Neutrophil (primary cell): ENCODE data around the gene EPN2.

Experiments used
- H3K27ac ChIP-seq: fragments of 200-600 bp; sonication (generic); 2 replicates; pipeline ENCODE4 v1.5.1; 2016; ENCODE audit warnings: mild to moderate bottlenecking, moderate library complexity
- H3K27me3 ChIP-seq: fragments of 200-600 bp; sonication (generic); 2 replicates; pipeline ENCODE4 v1.6.0; 2016; ENCODE audit warnings: mild to moderate bottlenecking
- H3K36me3 ChIP-seq: fragments of 200-600 bp; sonication (generic); 2 replicates; pipeline ENCODE4 v1.5.1; 2017
- H3K4me1 ChIP-seq, 2 experiments: fragments of 200-600 bp in 1 of 2; sonication (generic) in 1 of 2; 1 replicate in 1 of 2; 2 replicates in 1 of 2; pipeline versions ENCODE4 v1.5.1 to v1.6.1; 2013 to 2016; ENCODE audit warnings: low read depth in 1 of 2, low read length in 1 of 2, mild to moderate bottlenecking in 1 of 2, moderate library complexity in 1 of 2; ENCODE audit not compliant: control insufficient read depth in 1 of 2, insufficient read depth in 1 of 2
- H3K4me3 ChIP-seq, 2 experiments: fragments of 200-600 bp in 1 of 2; sonication (generic) in 1 of 2; 1 replicate in 1 of 2; 2 replicates in 1 of 2; pipeline ENCODE4 v1.5.1; 2013 to 2016; ENCODE audit warnings: low read depth in 1 of 2, low read length in 1 of 2, mild to moderate bottlenecking in 1 of 2, moderate library complexity in 1 of 2
- H3K9me3 ChIP-seq: fragments of 200-600 bp; sonication (generic); 2 replicates; pipeline ENCODE4 v1.5.1; 2016
- TF ChIP-seq, protein P1 (sequence below): fragments of 200-600 bp; sonication (generic); IDR thresholded peaks from 2 replicates; pipeline ENCODE4 v1.5.1; 2016; ENCODE audit warnings: antibody characterized with exemption

EPN2 gene

GRCh38 chr17:19329136-19329535 is 92.0 kb downstream of the EPN2 start:
- Histone ChIP-seq H3K4me1 (no peaks in the 10 kb centered on the region), H3K4me3 (no peak overlapping the region), H3K27ac (no peak overlapping the region), H3K9me3 (no peaks in the 10 kb centered on the region), H3K36me3 (no peaks in the 10 kb centered on the region), H3K27me3 (peaks cover 38% of the 10 kb centered on the region)
- TF ChIP-seq, protein P1, sequence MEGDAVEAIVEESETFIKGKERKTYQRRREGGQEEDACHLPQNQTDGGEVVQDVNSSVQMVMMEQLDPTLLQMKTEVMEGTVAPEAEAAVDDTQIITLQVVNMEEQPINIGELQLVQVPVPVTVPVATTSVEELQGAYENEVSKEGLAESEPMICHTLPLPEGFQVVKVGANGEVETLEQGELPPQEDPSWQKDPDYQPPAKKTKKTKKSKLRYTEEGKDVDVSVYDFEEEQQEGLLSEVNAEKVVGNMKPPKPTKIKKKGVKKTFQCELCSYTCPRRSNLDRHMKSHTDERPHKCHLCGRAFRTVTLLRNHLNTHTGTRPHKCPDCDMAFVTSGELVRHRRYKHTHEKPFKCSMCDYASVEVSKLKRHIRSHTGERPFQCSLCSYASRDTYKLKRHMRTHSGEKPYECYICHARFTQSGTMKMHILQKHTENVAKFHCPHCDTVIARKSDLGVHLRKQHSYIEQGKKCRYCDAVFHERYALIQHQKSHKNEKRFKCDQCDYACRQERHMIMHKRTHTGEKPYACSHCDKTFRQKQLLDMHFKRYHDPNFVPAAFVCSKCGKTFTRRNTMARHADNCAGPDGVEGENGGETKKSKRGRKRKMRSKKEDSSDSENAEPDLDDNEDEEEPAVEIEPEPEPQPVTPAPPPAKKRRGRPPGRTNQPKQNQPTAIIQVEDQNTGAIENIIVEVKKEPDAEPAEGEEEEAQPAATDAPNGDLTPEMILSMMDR = no peak

- Histone ChIP-seq H3K27ac (no peak overlapping the region), H3K4me3 (no peak overlapping the region), H3K4me1 (no peaks in the 10 kb centered on the region), H3K27me3 (peaks cover 33% of the 10 kb centered on the region), H3K36me3 (no peaks in the 10 kb centered on the region), H3K9me3 (no peaks in the 10 kb centered on the region)
- TF ChIP-seq, protein P1 = no peak
Observed at GRCh38 chr17:19329839-19330238, 92.7 kb downstream of the EPN2 start.

GRCh38 chr17:19330271-19330670 is 93.1 kb downstream of the EPN2 start:
- Histone ChIP-seq H3K4me3 (no peak overlapping the region), H3K4me1 (no peaks in the 10 kb centered on the region), H3K27ac (no peak overlapping the region), H3K27me3 (peaks cover 31% of the 10 kb centered on the region), H3K9me3 (no peaks in the 10 kb centered on the region), H3K36me3 (no peaks in the 10 kb centered on the region)
- TF ChIP-seq, protein P1 = no peak

- Histone ChIP-seq H3K4me3 (no peak overlapping the region), H3K9me3 (no peaks in the 10 kb centered on the region), H3K27me3 (peaks cover 39% of the 10 kb centered on the region), H3K27ac (no peak overlapping the region), H3K36me3 (no peaks in the 10 kb centered on the region), H3K4me1 (no peaks in the 10 kb centered on the region)
- TF ChIP-seq, protein P1 = no peak
Observed at GRCh38 chr17:19331134-19331533, 94.0 kb downstream of the EPN2 start.

GRCh38 chr17:19331543-19332245 is 94.5 kb downstream of the EPN2 start:
- TF ChIP-seq, protein P1 = no peak

More at GRCh38 chr17:19331543-19332245, 94.5 kb downstream of the EPN2 start:
- H3K4me3 ChIP-seq = no peak overlapping the region
- H3K36me3 ChIP-seq = no peaks in the 10 kb centered on the region
- H3K4me1 ChIP-seq = no peaks in the 10 kb centered on the region
- H3K27ac ChIP-seq = no peak overlapping the region
- H3K9me3 ChIP-seq = no peaks in the 10 kb centered on the region
- peaks cover 45% of the 10 kb centered on the region for H3K27me3 ChIP-seq
